Small intestine (tissue), 7 donors: ENCODE results near the gene USP46. TPM values are rescaled to one million over a fixed set of nuclear protein-coding genes. Genes with fewer than 3 reads are reported as not detected.

Source experiments
- DNase-seq, 2 donors: peaks; one replicate each; pipeline versions ENCODE4 v3.0.0 to v3.0.0-alpha.2; 2013
- FAIRE-seq: peaks from 2 replicates; lab custom pipeline; 2012; peaks lifted over from hg19 to GRCh38; lab: Jason Lieb, UNC
- H3K27ac ChIP-seq, 3 donors: one replicate each; pipeline ENCODE4 v1.5.1; 2013; ENCODE audit warnings: low read length in 2 of 3, mild to moderate bottlenecking in 2 of 3, control low read depth in 1 of 3, inconsistent platforms in 1 of 3, low read depth in 1 of 3, moderate library complexity in 1 of 3
- H3K27me3 ChIP-seq, 3 donors: one replicate each; pipeline ENCODE4 v1.6.1; 2013; ENCODE audit warnings: low read length in 3 of 3, inconsistent platforms in 1 of 3; ENCODE audit not compliant: control insufficient read depth in 3 of 3, insufficient read depth in 3 of 3
- H3K36me3 ChIP-seq, 3 donors: one replicate each; pipeline ENCODE4 v1.6.1; 2013; ENCODE audit warnings: low read length in 3 of 3, inconsistent platforms in 1 of 3, low read depth in 1 of 3, mild to moderate bottlenecking in 1 of 3, moderate library complexity in 1 of 3; ENCODE audit not compliant: control insufficient read depth in 3 of 3, insufficient read depth in 2 of 3
- H3K4me1 ChIP-seq, 3 donors: one replicate each; pipeline ENCODE4 v1.6.1; 2013; ENCODE audit warnings: low read length in 2 of 3, inconsistent platforms in 1 of 3, low read depth in 1 of 3, mild to moderate bottlenecking in 1 of 3, moderate library complexity in 1 of 3; ENCODE audit not compliant: control insufficient read depth in 3 of 3, insufficient read depth in 2 of 3
- H3K4me3 ChIP-seq, 3 donors: one replicate each; pipeline ENCODE4 v1.5.1; 2013; ENCODE audit warnings: low read length in 3 of 3, control low read depth in 1 of 3, inconsistent platforms in 1 of 3, low read depth in 1 of 3, mild to moderate bottlenecking in 1 of 3, moderate library complexity in 1 of 3
- H3K9me3 ChIP-seq, 2 donors: one replicate each; pipeline ENCODE4 v1.6.1; 2013; ENCODE audit warnings: low read depth in 1 of 2, low read length in 1 of 2; ENCODE audit not compliant: control insufficient read depth in 2 of 2, insufficient read depth in 1 of 2
- WGBS, 3 donors: extraction: QIAGEN DNeasy Blood & Tissue Kit; methylation state at CpG; one replicate each; pipeline ENCODE4 v1.1.7; 2013; 5-methylcytosine and 5-hydroxymethylcytosine counted together
- polyA plus RNA-seq, 4 donors: library from polyadenylated mRNA; stranded (reverse) in 3 of 4; unstranded in 1 of 4; fragments of 200-250 nt in 3 of 4; fragments of 120-200 nt in 1 of 4; gene quantifications; one replicate each; pipeline versions ENCODE4 v1.2.1 to v1.2.3, GENCODE V29; 2013
- donor health status: healthy with polysubstance abuse.
- donor health status: control.
- donor health status: control.
- donor health status: Bipolar disorder and iron deficiency.
- donor health status: healthy.

The USP46 gene
- polyA plus RNA-seq, 4 donors = 2.2 to 11.8 (median 3.6) TPM

DNA sequence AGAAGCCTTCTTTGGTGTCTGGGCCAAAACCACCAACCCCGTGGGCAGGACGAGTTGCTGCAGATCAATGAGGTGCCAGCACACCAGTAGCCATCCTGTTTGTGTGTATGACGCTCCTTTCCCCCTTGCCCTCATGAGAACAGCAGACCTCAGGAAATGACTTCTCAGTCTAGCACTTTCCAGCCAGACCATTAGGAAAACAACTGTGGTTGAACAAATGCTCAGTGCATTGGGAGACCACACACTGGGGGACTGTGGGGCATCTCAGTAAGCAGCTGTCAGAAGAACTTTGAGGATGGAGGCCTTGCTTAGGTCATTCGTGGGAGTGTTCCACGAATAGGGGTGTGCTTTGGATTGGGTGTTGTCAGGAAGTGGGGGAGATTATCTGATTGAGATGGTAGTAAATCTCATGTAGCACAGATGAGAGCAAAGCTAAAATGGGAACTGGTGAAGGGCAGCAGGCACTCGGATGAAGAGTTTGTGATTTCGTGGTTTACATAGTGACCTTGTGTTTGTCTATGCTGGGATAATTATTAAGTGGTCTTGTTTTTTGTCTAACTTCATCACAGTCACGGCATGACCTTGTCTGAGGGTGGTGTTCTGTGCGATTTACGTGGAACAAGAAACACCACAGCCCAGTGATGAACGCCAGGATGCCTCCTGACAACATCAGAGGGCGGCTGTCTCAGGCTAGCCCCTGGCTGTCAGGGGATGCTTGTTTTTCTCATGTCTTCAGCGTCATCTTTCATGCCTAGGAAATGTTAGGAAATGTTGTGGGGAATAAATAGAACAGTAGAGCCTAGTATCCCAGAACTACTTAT lies 70.1 kb downstream of the USP46 start:
- Histone ChIP-seq H3K4me1 (no peaks in the 10 kb centered on the region), H3K4me3 (no peak overlapping the region), H3K27ac (no peak overlapping the region), H3K36me3 (peaks cover 0 to 9% (median 0%) of the 10 kb centered on the region in 3 donors), H3K9me3 (no peaks in the 10 kb centered on the region), H3K27me3 (peaks cover 0 to 2% (median 0%) of the 10 kb centered on the region in 3 donors)
- DNase-seq = peak in 1 of 2 donors; percentile 2
- no peak for FAIRE-seq
- WGBS, 3 donors = 62 to 78% (median 70%) methylated on average over 13 of the region's 13 CpGs

DNA sequence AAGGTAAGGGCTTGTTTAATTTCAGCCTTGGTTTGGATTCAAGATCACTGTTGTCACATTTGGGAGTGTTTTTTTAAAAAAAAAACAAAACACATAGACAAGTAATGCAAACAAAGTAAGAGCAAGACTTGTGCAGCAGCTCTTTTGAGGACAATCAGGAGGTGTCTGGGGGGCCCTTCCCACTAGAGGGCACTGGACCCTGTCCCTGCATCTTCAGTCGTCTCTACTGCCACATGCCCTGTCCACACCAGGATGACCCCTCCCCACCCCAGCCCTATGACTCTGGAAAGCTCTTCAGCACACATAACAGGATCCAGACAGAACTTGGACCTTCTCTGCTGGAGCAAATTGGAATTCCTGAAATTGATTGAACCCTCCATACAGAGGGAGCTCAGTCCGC lies 71.0 kb downstream of the USP46 start:
- FAIRE-seq (no peak), DNase-seq (peak; percentile 2 to 13)
- Histone ChIP-seq H3K9me3 (no peaks in the 10 kb centered on the region), H3K4me3 (no peak overlapping the region), H3K27ac (no peak overlapping the region), H3K27me3 (peaks cover 0 to 2% (median 0%) of the 10 kb centered on the region in 3 donors), H3K4me1 (no peaks in the 10 kb centered on the region), H3K36me3 (peaks cover 0 to 4% (median 0%) of the 10 kb centered on the region in 3 donors)
- 50 to 60% (median 57%) methylated on average over 2 of the region's 2 CpGs for WGBS, 3 donors

DNA sequence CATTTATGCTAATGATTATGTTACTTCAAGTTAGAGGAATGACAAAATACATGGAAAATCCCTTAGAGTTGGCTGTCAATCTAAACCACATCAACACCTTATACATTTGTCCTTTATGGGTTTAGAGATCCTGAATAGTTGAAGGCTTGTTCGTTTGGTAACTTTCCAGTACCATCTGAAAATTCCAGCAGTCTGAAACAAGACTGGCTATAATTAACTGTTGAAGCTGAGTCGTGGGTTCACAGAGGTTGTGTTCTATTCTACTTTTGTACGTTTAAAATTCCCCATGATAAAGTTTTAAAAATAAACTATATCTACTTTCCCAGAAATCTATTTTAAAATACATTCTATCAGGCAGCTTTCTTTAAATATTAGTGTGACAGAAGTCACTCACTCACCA lies 73.0 kb downstream of the USP46 start:
- no peaks in the 10 kb centered on the region for H3K4me1 ChIP-seq
- H3K4me3 ChIP-seq = no peak overlapping the region
- no peak overlapping the region for H3K27ac ChIP-seq
- 50 to 56% (median 53%) methylated on average over 3 of the region's 3 CpGs for WGBS, 3 donors
- FAIRE-seq = no peak
- H3K36me3 ChIP-seq = no peaks in the 10 kb centered on the region
- H3K9me3 ChIP-seq = no peaks in the 10 kb centered on the region
- no peak for DNase-seq
- peaks cover 0 to 2% (median 0%) of the 10 kb centered on the region in 3 donors for H3K27me3 ChIP-seq

DNA sequence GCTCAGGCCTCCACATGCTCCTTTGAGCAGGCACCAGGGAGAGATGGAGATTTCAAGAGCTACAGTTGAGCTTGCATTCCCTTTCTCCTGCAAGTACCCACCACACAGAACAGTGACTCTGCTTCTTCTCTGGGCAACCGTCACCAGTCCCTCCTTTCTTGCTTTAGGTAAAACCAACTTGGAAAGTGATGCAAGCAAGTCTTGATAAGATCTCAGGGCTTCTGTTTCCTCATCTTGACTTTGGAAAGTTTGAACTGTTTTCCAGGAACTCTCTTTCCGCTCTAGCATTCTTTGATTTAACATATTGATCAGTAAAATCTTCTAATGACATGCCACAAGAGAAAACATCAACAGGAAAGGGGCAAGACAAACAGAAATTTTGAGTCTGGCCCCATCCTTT lies 73.7 kb downstream of the USP46 start:
- no peaks in the 10 kb centered on the region for H3K4me1 ChIP-seq
- 79 to 83% (median 82%) methylated on average over 2 of the region's 2 CpGs for WGBS, 3 donors
- no peaks in the 10 kb centered on the region for H3K36me3 ChIP-seq
- no peak overlapping the region for H3K27ac ChIP-seq
- H3K4me3 ChIP-seq = no peak overlapping the region
- no peaks in the 10 kb centered on the region for H3K9me3 ChIP-seq
- peaks cover 0 to 2% (median 0%) of the 10 kb centered on the region in 3 donors for H3K27me3 ChIP-seq
- FAIRE-seq (no peak), DNase-seq (no peak)

DNA sequence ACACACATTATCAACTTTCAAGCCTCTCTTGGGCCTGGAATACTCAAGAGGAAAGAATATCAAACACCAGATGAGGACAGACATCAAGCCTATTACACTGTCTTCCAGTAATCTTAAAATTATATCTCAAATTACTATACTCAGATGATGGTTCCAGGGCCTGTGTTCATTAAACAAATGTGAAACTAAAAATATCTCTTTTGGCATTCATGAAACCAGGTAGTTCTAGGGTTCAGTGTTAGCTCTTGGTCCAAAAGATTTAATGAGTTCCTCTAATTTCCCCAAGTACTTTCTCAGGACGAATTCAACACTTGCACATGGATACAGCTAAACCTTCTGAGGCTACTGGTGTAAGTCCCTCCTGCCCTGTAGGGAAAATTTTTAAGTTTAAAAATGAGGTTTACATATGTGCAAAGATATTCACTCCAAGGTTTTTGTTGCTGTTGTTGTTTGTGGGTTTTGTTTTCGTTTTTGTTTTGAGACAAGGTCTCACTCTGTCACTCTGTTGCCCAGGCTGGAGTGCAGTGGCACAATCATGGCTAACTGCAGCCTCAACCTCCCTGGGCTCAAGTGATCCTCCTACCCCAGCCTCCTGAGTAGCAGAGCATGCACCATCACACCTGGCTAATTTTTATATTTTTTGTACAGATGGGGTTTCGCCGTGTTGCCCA lies 79.4 kb downstream of the USP46 start:
- Histone ChIP-seq H3K4me3 (no peak overlapping the region), H3K36me3 (no peaks in the 10 kb centered on the region), H3K9me3 (no peaks in the 10 kb centered on the region), H3K4me1 (no peaks in the 10 kb centered on the region), H3K27ac (no peak overlapping the region), H3K27me3 (peaks cover 0 to 2% (median 0%) of the 10 kb centered on the region in 3 donors)
- no peak for DNase-seq
- FAIRE-seq = no peak
- WGBS, 3 donors = 83 to 85% (median 84%) methylated on average over 4 of the region's 4 CpGs

DNA sequence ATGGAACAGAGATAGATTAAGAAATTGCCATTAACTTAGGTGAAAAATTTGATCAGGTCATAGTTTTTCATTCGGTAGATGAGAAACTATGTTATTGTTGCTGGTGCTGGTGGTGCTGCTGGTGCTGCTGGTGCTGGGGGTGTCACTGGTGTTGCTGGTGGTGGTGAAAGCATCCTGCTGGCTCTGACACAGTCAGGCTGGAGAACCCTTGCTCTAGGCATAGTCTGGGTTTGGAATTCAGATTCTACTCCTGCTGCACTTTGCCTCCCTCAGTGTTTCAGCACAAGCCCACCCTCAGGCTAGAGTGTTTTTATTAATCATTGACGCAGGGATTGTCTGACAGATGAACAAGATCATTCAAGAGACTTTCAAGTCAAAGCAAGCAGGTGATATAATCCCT lies 80.2 kb downstream of the USP46 start:
- H3K9me3 ChIP-seq = no peaks in the 10 kb centered on the region
- peaks cover 0 to 2% (median 0%) of the 10 kb centered on the region in 3 donors for H3K27me3 ChIP-seq
- H3K27ac ChIP-seq = no peak overlapping the region
- FAIRE-seq (no peak), DNase-seq (no peak)
- no peaks in the 10 kb centered on the region for H3K4me1 ChIP-seq
- no peak overlapping the region for H3K4me3 ChIP-seq
- no peaks in the 10 kb centered on the region for H3K36me3 ChIP-seq
- WGBS, 3 donors = 89 to 97% (median 91%) methylated on average over 2 of the region's 2 CpGs

DNA sequence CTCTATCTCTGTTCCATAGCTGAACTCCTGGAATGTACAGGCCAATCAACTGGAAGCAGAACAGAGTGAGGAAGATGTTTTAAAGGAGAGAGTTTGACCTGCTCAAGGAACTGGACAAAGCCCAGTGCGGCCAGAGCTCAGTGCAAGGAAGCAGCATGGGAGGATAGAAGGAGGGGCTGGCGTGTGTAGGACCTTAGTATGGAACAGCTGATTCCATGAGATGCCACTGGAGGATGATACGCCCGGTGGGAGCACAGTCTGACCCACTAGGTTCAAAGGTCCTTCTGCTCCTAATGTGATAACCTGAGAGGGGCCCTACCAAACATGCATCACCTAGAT lies 81.5 kb downstream of the USP46 start:
- H3K4me3 ChIP-seq = no peak overlapping the region
- H3K27ac ChIP-seq = no peak overlapping the region
- FAIRE-seq = no peak
- peaks cover 0 to 2% (median 0%) of the 10 kb centered on the region in 3 donors for H3K27me3 ChIP-seq
- H3K4me1 ChIP-seq = no peaks in the 10 kb centered on the region
- H3K9me3 ChIP-seq = peaks cover 0 to under 1% of the 10 kb centered on the region in 2 donors
- H3K36me3 ChIP-seq = no peaks in the 10 kb centered on the region
- no peak for DNase-seq
- WGBS, 3 donors = 64 to 91% (median 83%) methylated on average over 4 of the region's 4 CpGs

DNA sequence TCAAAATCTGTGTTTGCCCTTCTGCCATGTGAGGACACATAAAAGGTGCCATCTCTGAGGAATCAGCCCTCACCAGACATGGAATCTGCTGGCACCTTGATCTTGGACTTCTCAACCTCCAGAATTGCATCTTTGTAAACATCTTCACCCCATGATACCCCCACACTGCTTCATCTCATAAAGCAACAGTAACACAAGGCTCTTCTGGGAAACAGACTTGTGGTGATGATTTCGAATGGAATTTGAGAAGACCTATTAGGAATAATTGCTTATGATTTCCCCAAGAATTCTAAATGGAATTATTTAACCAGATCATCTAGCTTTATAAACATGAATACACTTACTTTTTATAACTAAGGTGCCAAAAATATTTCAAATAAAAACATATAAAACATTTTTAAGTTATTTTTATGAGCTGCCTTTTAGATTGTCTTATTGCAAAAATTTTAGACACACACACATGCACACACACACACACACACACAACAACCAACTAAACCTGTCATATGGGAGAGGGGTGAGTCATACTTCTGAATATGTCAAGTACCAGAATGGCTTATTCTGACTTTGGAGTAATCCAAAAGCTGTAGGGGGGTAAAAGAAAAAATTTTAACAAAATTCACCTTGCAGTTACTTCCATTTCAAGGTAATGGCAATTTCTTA lies 82.0 kb downstream of the USP46 start:
- DNase-seq (no peak), FAIRE-seq (no peak)
- WGBS, 3 donors = 70 to 84% (median 84%) methylated on average over 1 of the region's 1 CpG
- Histone ChIP-seq H3K27ac (no peak overlapping the region), H3K27me3 (peaks cover 0 to 2% (median 0%) of the 10 kb centered on the region in 3 donors), H3K4me1 (no peaks in the 10 kb centered on the region), H3K9me3 (peaks cover 0 to 3% of the 10 kb centered on the region in 2 donors), H3K4me3 (no peak overlapping the region), H3K36me3 (no peaks in the 10 kb centered on the region)
